Neuronal stem cell (in vitro differentiated cells): ENCODE measurements around the gene ELMOD1.

Experiments
- DNase-seq: peaks from one replicate; pipeline ENCODE4 v3.0.0-alpha.2; 2013; ENCODE audit warnings: low spot score
- H2AFZ ChIP-seq: one replicate; pipeline ENCODE4 v1.6.1; 2013; ENCODE audit warnings: mild to moderate bottlenecking, low read length, inconsistent platforms
- H2AK5ac ChIP-seq: 2 replicates; pipeline ENCODE4 v1.6.1; 2013; ENCODE audit warnings: low read depth, mild to moderate bottlenecking, inconsistent platforms, low read length, moderate library complexity, mixed read lengths
- H2BK120ac ChIP-seq: 2 replicates; pipeline ENCODE4 v1.6.1; 2013; ENCODE audit warnings: low read depth, mild to moderate bottlenecking, inconsistent platforms, low read length, moderate library complexity, mixed read lengths
- H2BK12ac ChIP-seq: one replicate; pipeline ENCODE4 v1.6.1; 2013; ENCODE audit warnings: low read length, inconsistent platforms
- H2BK15ac ChIP-seq: 2 replicates; pipeline ENCODE4 v1.6.1; 2013; ENCODE audit warnings: mild to moderate bottlenecking, low read length, inconsistent platforms, mixed read lengths
- H2BK5ac ChIP-seq: one replicate; pipeline ENCODE4 v1.6.1; 2013; ENCODE audit warnings: inconsistent platforms, mild to moderate bottlenecking, low read length, moderate library complexity
- H3K14ac ChIP-seq: one replicate; pipeline ENCODE4 v1.6.1; 2013; ENCODE audit warnings: low read length, inconsistent platforms
- H3K18ac ChIP-seq: 2 replicates; pipeline ENCODE4 v1.6.1; 2013; ENCODE audit warnings: low read length, inconsistent platforms
- H3K23ac ChIP-seq: 2 replicates; pipeline ENCODE4 v1.6.1; 2013; ENCODE audit warnings: low read depth, mild to moderate bottlenecking, mixed read lengths, low read length, inconsistent platforms; ENCODE audit not compliant: poor library complexity
- H3K27ac ChIP-seq: replicated peaks from 3 replicates; pipeline ENCODE4 v1.5.1; 2013; ENCODE audit warnings: low read length, inconsistent platforms
- H3K27me3 ChIP-seq, 3 experiments: 2 replicates each; pipeline ENCODE4 v1.6.1; 2013; ENCODE audit warnings: low read length in 3 of 3, mild to moderate bottlenecking in 2 of 3, inconsistent platforms in 1 of 3, low read depth in 1 of 3, mixed read lengths in 1 of 3, moderate library complexity in 1 of 3; ENCODE audit not compliant: control insufficient read depth in 3 of 3, insufficient read depth in 3 of 3
- H3K36me3 ChIP-seq, 2 donors: replicated peaks in 1 of 2; 2 replicates each; pipeline ENCODE4 v1.6.1; 2013; ENCODE audit warnings: low read length in 2 of 2; ENCODE audit not compliant: control insufficient read depth in 2 of 2, insufficient read depth in 2 of 2
- H3K4ac ChIP-seq: 2 replicates; pipeline ENCODE4 v1.6.1; 2013; ENCODE audit warnings: inconsistent platforms, mild to moderate bottlenecking, low read length, moderate library complexity
- H3K4me1 ChIP-seq, 2 donors: 1 replicate in 1 of 2; 2 replicates in 1 of 2; pipeline ENCODE4 v1.6.1; 2013; ENCODE audit warnings: low read length in 2 of 2, low read depth in 1 of 2; ENCODE audit not compliant: control insufficient read depth in 2 of 2, insufficient read depth in 1 of 2
- H3K4me2 ChIP-seq: one replicate; pipeline ENCODE4 v1.6.1; 2013; ENCODE audit warnings: mild to moderate bottlenecking, low read length, inconsistent platforms; ENCODE audit not compliant: insufficient read depth, poor library complexity, severe bottlenecking
- H3K4me3 ChIP-seq, 2 donors: 2 replicates each; pipeline ENCODE4 v1.5.1; 2013; ENCODE audit warnings: low read length in 2 of 2, mild to moderate bottlenecking in 2 of 2, inconsistent platforms in 1 of 2, moderate library complexity in 1 of 2
- H3K79me1 ChIP-seq: one replicate; pipeline ENCODE4 v1.6.1; 2013; ENCODE audit warnings: low read depth, mild to moderate bottlenecking, inconsistent platforms, low read length, moderate library complexity
- H3K9ac ChIP-seq: one replicate; pipeline ENCODE4 v1.6.1; 2013; ENCODE audit warnings: mild to moderate bottlenecking, low read depth, low read length, inconsistent platforms; ENCODE audit not compliant: poor library complexity
- H3K9me3 ChIP-seq, 2 donors: replicated peaks in 1 of 2; 2 replicates each; pipeline versions ENCODE3 to v1.6.1; 2013; ENCODE audit warnings: low read length in 2 of 2, mild to moderate bottlenecking in 2 of 2, inconsistent platforms in 1 of 2, low read depth in 1 of 2, mixed read lengths in 1 of 2, moderate library complexity in 1 of 2; ENCODE audit not compliant: control insufficient read depth in 2 of 2, insufficient read depth in 1 of 2
- H4K8ac ChIP-seq: one replicate; pipeline ENCODE4 v1.6.1; 2013; ENCODE audit warnings: low read depth, mild to moderate bottlenecking, inconsistent platforms, low read length, moderate library complexity
- H4K91ac ChIP-seq: one replicate; pipeline ENCODE4 v1.6.1; 2013; ENCODE audit warnings: low read length, low read depth, mild to moderate bottlenecking, inconsistent platforms; ENCODE audit not compliant: poor library complexity
- WGBS, 2 donors: extraction: QIAGEN DNeasy Blood & Tissue Kit; methylation state at CpG; one replicate each; pipeline ENCODE4 v1.1.7; 2013; ENCODE audit warnings: missing lambda C conversion rate in 2 of 2, mixed read lengths in 1 of 2; ENCODE audit not compliant: insufficient read length in 2 of 2, insufficient replicate concordance in 1 of 2; ENCODE audit errors: extremely low coverage in 2 of 2; 5-methylcytosine and 5-hydroxymethylcytosine counted together

The ELMOD1 gene

DNA sequence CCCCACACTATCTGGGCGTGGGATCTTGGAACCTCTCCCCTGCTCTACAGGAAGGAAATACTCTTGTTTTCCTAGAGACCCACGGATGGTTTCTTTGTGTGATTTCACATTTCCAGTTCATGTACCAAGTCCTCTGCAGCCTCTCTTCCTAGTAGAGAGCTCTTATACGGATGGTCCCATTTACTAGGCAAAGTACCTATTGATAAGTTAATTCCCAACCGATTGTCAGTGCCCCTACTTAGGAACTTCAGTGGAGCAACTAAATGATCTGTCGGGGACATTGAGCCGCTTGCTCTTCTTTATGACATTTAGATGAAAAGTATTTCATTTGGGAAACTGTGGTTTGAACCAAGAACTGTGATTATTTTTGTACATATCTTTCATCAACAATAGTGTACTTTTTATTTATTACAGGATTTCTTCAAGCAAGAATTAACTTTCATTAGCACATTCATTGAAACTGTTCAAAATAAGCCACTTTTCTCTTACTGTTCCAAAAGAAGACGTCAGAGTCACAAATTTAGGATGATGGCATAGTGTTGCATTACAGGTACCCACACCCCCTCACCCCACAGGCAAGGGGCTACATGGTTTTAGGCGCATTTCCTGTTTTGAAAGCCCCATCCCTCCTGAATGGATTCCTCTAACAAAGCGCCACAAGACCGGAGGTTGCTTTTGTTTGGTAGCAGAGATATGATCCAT lies 34.2 kb downstream of the ELMOD1 start:
- Histone ChIP-seq H2AFZ (peak overlapping the region; percentile 49), H3K4me1 (peaks cover 0 to 7% of the 10 kb centered on the region in 2 donors), H3K9ac (no peak overlapping the region), H3K4me3 (no peak overlapping the region), H3K27ac (no peak overlapping the region), H3K9me3 (no peaks in the 10 kb centered on the region), H3K27me3 (no peaks in the 10 kb centered on the region), H3K14ac (no peak overlapping the region), H4K91ac (no peak overlapping the region), H2BK12ac (no peak overlapping the region), H3K4me2 (no peak overlapping the region), H3K18ac (no peak overlapping the region), H3K4ac (no peak overlapping the region), H3K79me1 (no peaks in the 10 kb centered on the region), H2AK5ac (no peak overlapping the region), H2BK120ac (no peak overlapping the region), H4K8ac (no peak overlapping the region), H2BK15ac (no peak overlapping the region), H3K36me3 (no peaks in the 10 kb centered on the region), H3K23ac (no peak overlapping the region), H2BK5ac (no peak overlapping the region)
- no CpG with 5 or more reads among the region's 10 CpGs for WGBS, 2 donors
- no peak for DNase-seq

DNA sequence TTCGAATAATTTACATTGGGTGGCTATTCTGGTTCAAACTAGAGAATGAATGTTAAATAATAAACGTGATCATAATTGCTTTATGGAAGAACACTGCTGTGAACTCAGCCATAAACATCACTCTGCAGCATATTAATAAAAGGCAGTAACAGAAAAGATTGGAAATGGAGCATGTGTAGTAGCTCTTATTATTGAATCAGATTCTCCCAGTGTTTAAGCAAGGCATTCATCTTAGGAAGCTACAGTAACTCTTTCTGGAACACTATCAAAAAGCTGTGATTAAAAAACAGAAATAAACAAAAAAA lies 34.7 kb downstream of the ELMOD1 start:
- no peaks in the 10 kb centered on the region for H3K9me3 ChIP-seq
- no peak overlapping the region for H4K91ac ChIP-seq
- H3K27ac ChIP-seq = no peak overlapping the region
- DNase-seq = no peak
- H3K4me3 ChIP-seq = no peak overlapping the region
- H2BK120ac ChIP-seq = no peak overlapping the region
- peak overlapping the region; percentile 49 for H2AFZ ChIP-seq
- no peak overlapping the region for H3K9ac ChIP-seq
- H4K8ac ChIP-seq = no peak overlapping the region
- H2AK5ac ChIP-seq = no peak overlapping the region
- H2BK15ac ChIP-seq = no peak overlapping the region
- H3K4me1 ChIP-seq = peaks cover 0 to 7% of the 10 kb centered on the region in 2 donors
- H3K23ac ChIP-seq = no peak overlapping the region
- no peak overlapping the region for H3K18ac ChIP-seq
- no peaks in the 10 kb centered on the region for H3K36me3 ChIP-seq
- H3K14ac ChIP-seq = no peak overlapping the region
- H3K4ac ChIP-seq = no peak overlapping the region
- WGBS, 2 donors = no CpG with 5 or more reads among the region's 2 CpGs
- no peak overlapping the region for H2BK12ac ChIP-seq
- no peak overlapping the region for H3K4me2 ChIP-seq
- H3K27me3 ChIP-seq = no peaks in the 10 kb centered on the region
- H2BK5ac ChIP-seq = no peak overlapping the region
- no peaks in the 10 kb centered on the region for H3K79me1 ChIP-seq

DNA sequence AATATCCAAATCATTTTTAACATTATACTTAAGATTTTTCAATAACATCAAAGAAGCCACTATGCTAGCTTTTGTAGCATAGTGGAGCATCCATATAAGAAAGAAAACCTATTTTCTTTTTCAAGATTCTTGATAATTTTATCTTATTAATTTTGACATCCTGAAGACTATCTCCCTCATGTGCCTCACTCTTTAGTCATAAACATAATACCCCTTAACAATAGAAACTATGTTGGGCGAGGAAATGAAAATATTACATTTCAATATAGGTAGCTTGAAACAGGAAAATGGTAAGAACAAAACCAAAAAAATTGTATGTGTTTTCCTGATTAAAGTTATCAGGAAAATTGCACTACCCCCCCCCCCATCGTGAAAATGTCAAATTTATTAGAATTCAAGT lies 40.1 kb downstream of the ELMOD1 start:
- Histone ChIP-seq H3K79me1 (no peaks in the 10 kb centered on the region), H2BK15ac (no peak overlapping the region), H2AFZ (no peak overlapping the region), H3K9ac (no peak overlapping the region), H4K91ac (no peak overlapping the region), H3K27ac (no peak overlapping the region), H3K4me2 (no peak overlapping the region), H3K4me3 (no peak overlapping the region), H3K4me1 (no peaks in the 10 kb centered on the region), H3K4ac (no peak overlapping the region), H3K27me3 (no peaks in the 10 kb centered on the region), H2AK5ac (no peak overlapping the region), H3K18ac (no peak overlapping the region), H2BK120ac (no peak overlapping the region), H3K9me3 (no peaks in the 10 kb centered on the region), H2BK5ac (no peak overlapping the region), H3K14ac (no peak overlapping the region), H3K23ac (no peak overlapping the region), H4K8ac (no peak overlapping the region), H2BK12ac (no peak overlapping the region), H3K36me3 (no peaks in the 10 kb centered on the region)
- WGBS, 2 donors = no CpG with 5 or more reads among the region's 2 CpGs
- DNase-seq = no peak

DNA sequence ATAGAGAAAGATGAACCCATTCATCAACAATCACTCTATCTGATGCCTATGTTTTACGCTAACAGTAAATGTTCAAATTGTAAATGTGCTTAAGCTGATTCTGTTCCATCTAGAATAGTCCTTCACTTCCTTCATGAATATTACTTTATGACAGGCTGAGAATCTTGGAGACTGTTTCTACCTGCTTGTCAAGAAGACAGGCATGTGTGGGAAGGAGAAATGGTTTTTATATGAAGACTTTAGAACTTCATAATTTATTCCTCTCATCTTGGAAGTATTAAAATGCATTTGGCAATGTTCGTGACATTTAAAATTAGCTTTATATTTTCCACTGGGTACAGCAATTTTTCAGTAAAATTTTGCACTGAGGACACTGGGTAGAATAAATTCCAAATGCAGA lies 41.0 kb downstream of the ELMOD1 start:
- no peak overlapping the region for H2BK5ac ChIP-seq
- H3K4me1 ChIP-seq = no peaks in the 10 kb centered on the region
- no peak for DNase-seq

More for the DNA sequence above, 41.0 kb downstream of the ELMOD1 start:
- Histone ChIP-seq H4K8ac (no peak overlapping the region), H3K9me3 (no peaks in the 10 kb centered on the region), H2AK5ac (no peak overlapping the region), H3K9ac (no peak overlapping the region), H2BK15ac (no peak overlapping the region), H2BK120ac (no peak overlapping the region), H2BK12ac (no peak overlapping the region), H2AFZ (peak overlapping the region; percentile 41), H3K27ac (no peak overlapping the region), H3K14ac (no peak overlapping the region), H3K79me1 (no peaks in the 10 kb centered on the region), H4K91ac (no peak overlapping the region), H3K4me2 (no peak overlapping the region), H3K27me3 (no peaks in the 10 kb centered on the region), H3K36me3 (no peaks in the 10 kb centered on the region), H3K23ac (no peak overlapping the region), H3K4me3 (no peak overlapping the region), H3K18ac (no peak overlapping the region), H3K4ac (no peak overlapping the region)
- no CpG with 5 or more reads among the region's 2 CpGs for WGBS, 2 donors
